Fibroblast of lung (primary cell): ENCODE results near the gene IGDCC3.

ENCODE experiments used
- EZH2 ChIP-seq: IDR thresholded peaks from 2 replicates; pipeline ENCODE4 v1.5.1; 2012; ENCODE audit warnings: low read length, control low read depth, mild to moderate bottlenecking; ENCODE audit errors: missing control alignments
- TF ChIP-seq, protein P1 (sequence below), 2 donors: IDR thresholded peaks in 1 of 2; conservative IDR thresholded peaks in 1 of 2; 1 replicate in 1 of 2; 2 replicates in 1 of 2; pipeline ENCODE4 v1.5.1; 2011 to 2012; ENCODE audit warnings: low read length in 2 of 2, control low read depth in 1 of 2, inconsistent platforms in 1 of 2, low read depth in 1 of 2, mild to moderate bottlenecking in 1 of 2

GRCh38 chr15:65411465-65412071, 33.8 kb upstream of the IGDCC3 start:
- TF ChIP-seq EZH2: no peak
- TF ChIP-seq, protein P1, sequence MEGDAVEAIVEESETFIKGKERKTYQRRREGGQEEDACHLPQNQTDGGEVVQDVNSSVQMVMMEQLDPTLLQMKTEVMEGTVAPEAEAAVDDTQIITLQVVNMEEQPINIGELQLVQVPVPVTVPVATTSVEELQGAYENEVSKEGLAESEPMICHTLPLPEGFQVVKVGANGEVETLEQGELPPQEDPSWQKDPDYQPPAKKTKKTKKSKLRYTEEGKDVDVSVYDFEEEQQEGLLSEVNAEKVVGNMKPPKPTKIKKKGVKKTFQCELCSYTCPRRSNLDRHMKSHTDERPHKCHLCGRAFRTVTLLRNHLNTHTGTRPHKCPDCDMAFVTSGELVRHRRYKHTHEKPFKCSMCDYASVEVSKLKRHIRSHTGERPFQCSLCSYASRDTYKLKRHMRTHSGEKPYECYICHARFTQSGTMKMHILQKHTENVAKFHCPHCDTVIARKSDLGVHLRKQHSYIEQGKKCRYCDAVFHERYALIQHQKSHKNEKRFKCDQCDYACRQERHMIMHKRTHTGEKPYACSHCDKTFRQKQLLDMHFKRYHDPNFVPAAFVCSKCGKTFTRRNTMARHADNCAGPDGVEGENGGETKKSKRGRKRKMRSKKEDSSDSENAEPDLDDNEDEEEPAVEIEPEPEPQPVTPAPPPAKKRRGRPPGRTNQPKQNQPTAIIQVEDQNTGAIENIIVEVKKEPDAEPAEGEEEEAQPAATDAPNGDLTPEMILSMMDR (conservative IDR thresholded peaks at IDR 0.05 in 1 of 2, IDR thresholded peaks at IDR 0.05 in 1 of 2; ENCODE audit: low read depth in 1 of 2, low read length in 2 of 2): no peak
